Endothelial cell of umbilical vein (primary cell): ENCODE results near the gene CEP78.

Experiments
- CTCF ChIP-seq, 2 donors: IDR thresholded peaks; 1 replicate in 1 of 2; 2 replicates in 1 of 2; pipeline ENCODE4 v1.5.1; 2011; ENCODE audit warnings: low read length in 2 of 2, mild to moderate bottlenecking in 2 of 2, moderate library complexity in 2 of 2, control low read depth in 1 of 2, inconsistent platforms in 1 of 2, low read depth in 1 of 2; ENCODE audit not compliant: insufficient read depth in 1 of 2; ENCODE audit errors: extremely low read depth in 1 of 2
- GATA2 ChIP-seq: IDR thresholded peaks from 2 replicates; pipeline ENCODE4 v1.7.0; 2011; ENCODE audit warnings: low read depth, mild to moderate bottlenecking, moderate library complexity, mixed read lengths, low read length; ENCODE audit not compliant: insufficient read length, insufficient read depth
- MYC ChIP-seq: IDR thresholded peaks from one replicate; pipeline ENCODE4 v1.6.1; 2011; ENCODE audit warnings: mild to moderate bottlenecking, low read depth, low read length
- POLR2AphosphoS5 ChIP-seq: IDR thresholded peaks from 2 replicates; pipeline ENCODE4 v1.6.1; 2012; ENCODE audit warnings: low read depth, mild to moderate bottlenecking, control low read depth, low read length, moderate library complexity; ENCODE audit not compliant: insufficient read depth

GRCh38 chr9:78324682-78325081 is 88.8 kb downstream of the CEP78 start:
- TF ChIP-seq GATA2 (no peak), CTCF (IDR thresholded peaks at IDR 0.05; ENCODE audit: extremely low read depth in 1 of 2, insufficient read depth in 1 of 2, low read depth in 1 of 2, low read length in 2 of 2) (no peak), MYC (no peak), POLR2AphosphoS5 (no peak)
